Measurements from ENCODE around the gene CASP3. TPM values are rescaled to one million over a fixed set of nuclear protein-coding genes. Genes with fewer than 3 reads are reported as not detected.

Gene CASP3
- total and polyA plus RNA-seq, 9 of the 15 experiments (the other 6 are each of a cell fraction or from before 2014, with no cell fraction given) = 17.6 to 40.1 (median 31.8) TPM

DNA sequence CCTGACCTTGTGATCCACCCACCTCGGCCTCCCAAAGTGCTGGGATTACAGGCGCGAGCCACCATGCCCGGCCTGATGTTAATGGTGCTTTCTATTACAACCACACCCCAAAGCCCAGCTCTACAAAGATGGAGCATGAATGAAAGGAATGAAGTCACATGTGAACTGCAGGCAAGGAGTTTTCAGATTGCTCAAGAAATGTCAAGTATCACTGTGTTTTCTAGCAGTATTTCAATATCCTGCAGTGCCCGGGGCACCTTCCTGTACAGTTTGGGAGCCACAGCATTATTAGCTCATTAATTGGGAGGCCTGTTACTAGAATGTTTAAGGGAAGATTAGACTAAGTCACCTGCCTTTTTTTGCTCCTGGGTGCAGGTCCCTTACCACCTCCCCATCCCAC, 40.4 kb upstream of the CASP3 start (continued):
- TF ChIP-seq CTCFL (IDR thresholded peaks at IDR 0.05; ENCODE audit: borderline replicate concordance, insufficient read depth, low read depth, low read length, poor library complexity, severe bottlenecking) = no peak
- TF ChIP-seq SLC30A9 (CRISPR knock-in tag; IDR thresholded peaks at IDR 0.05) = no peak
- TF ChIP-seq ZC3H8 (IDR thresholded peaks at IDR 0.05) = no peak

GRCh38 chr4:184688447-184688846, 39.2 kb upstream of the CASP3 start:
- no peak overlapping the region for H3K4me2 ChIP-seq (ENCODE audit: insufficient read depth, low read length)
- no peak for DNase-seq (ENCODE audit: extremely low read depth in 1 of 4, low spot score in 3 of 4)
- ChIA-PET POLR2A (interaction anchor here (0.6 to 1.3 kb wide), 2 partner anchors 12 to 519 kb away, joined by 3 to 4 read pairs; no protein-coding TSS in a partner anchor), CTCF (ENCODE audit: low intra/inter-chr PET ratio) (no interaction called here)
- H3K4me1 ChIP-seq (replicated peaks in 1 of 2; ENCODE audit: control insufficient read depth in 2 of 2, insufficient read depth in 2 of 2, low read length in 2 of 2) = peaks cover 13% of the 10 kb centered on the region in 2 experiments; a peak in 4 of 5 replicates
- H3K9me3 ChIP-seq (replicated peaks; ENCODE audit: control insufficient read depth, insufficient read depth, low read depth, low read length) = no peaks in the 10 kb centered on the region
- no peaks in the 10 kb centered on the region for H3K27me3 ChIP-seq (ENCODE audit: control insufficient read depth in 2 of 2, insufficient read depth in 2 of 2, low read length in 2 of 2)
- H3K9ac ChIP-seq (ENCODE audit: insufficient read depth in 1 of 2, low read depth in 2 of 2, low read length in 2 of 2) = no peak overlapping the region
- H3K36me3 ChIP-seq (ENCODE audit: control insufficient read depth, insufficient read depth, low read length) = peaks cover 11% of the 10 kb centered on the region; the same call in 2 of the 3 replicates
- intact Hi-C loops (cut with micrococcal nuclease) (no loop called here), in situ Hi-C loops (cut with MboI) (no loop called here)
- no TSS peak for BruUV-seq (replicated peaks)
- no peak for ATAC-seq
- no peak overlapping the region for H3K27ac ChIP-seq (ENCODE audit: extremely low read depth, low read depth, low read length)
- H3K79me2 ChIP-seq (ENCODE audit: control insufficient read depth, insufficient read depth, low read length) = no peaks in the 10 kb centered on the region
- H3K9me1 ChIP-seq (ENCODE audit: control insufficient read depth, insufficient read depth, low read length) = peaks cover 5% of the 10 kb centered on the region
- H3K4me3 ChIP-seq = no peak overlapping the region
- 62% methylated on average over 11 of the region's 11 CpGs for WGBS (ENCODE audit: insufficient coverage, low coverage, missing lambda C conversion rate)
- H4K20me1 ChIP-seq (replicated peaks; ENCODE audit: control insufficient read depth, insufficient read depth, low read length) = no peaks in the 10 kb centered on the region
- FAIRE-seq = no peak
- no peak overlapping the region for H2AFZ ChIP-seq (ENCODE audit: low read depth, low read length)
- TF ChIP-seq, protein P1, sequence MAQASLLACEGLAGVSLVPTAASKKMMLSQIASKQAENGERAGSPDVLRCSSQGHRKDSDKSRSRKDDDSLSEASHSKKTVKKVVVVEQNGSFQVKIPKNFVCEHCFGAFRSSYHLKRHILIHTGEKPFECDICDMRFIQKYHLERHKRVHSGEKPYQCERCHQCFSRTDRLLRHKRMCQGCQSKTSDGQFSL (CRISPR knock-in tag; IDR thresholded peaks at IDR 0.05) = no peak
- TF ChIP-seq, protein P1 (tag; IDR thresholded peaks at IDR 0.05) = no peak
- TF ChIP-seq ZNF436 (CRISPR knock-in tag; IDR thresholded peaks at IDR 0.05) = no peak
- TF ChIP-seq CCAR2 (IDR thresholded peaks at IDR 0.05; ENCODE audit: low read depth, low read length) = no peak
- TF ChIP-seq, protein P2, sequence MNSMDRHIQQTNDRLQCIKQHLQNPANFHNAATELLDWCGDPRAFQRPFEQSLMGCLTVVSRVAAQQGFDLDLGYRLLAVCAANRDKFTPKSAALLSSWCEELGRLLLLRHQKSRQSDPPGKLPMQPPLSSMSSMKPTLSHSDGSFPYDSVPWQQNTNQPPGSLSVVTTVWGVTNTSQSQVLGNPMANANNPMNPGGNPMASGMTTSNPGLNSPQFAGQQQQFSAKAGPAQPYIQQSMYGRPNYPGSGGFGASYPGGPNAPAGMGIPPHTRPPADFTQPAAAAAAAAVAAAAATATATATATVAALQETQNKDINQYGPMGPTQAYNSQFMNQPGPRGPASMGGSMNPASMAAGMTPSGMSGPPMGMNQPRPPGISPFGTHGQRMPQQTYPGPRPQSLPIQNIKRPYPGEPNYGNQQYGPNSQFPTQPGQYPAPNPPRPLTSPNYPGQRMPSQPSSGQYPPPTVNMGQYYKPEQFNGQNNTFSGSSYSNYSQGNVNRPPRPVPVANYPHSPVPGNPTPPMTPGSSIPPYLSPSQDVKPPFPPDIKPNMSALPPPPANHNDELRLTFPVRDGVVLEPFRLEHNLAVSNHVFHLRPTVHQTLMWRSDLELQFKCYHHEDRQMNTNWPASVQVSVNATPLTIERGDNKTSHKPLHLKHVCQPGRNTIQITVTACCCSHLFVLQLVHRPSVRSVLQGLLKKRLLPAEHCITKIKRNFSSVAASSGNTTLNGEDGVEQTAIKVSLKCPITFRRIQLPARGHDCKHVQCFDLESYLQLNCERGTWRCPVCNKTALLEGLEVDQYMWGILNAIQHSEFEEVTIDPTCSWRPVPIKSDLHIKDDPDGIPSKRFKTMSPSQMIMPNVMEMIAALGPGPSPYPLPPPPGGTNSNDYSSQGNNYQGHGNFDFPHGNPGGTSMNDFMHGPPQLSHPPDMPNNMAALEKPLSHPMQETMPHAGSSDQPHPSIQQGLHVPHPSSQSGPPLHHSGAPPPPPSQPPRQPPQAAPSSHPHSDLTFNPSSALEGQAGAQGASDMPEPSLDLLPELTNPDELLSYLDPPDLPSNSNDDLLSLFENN (IDR thresholded peaks at IDR 0.05; ENCODE audit: low read depth in 2 of 2, low read length in 2 of 2) = no peak
- TF ChIP-seq PURB (CRISPR knock-in tag; IDR thresholded peaks at IDR 0.05; ENCODE audit: low read depth) = no peak
- no peak for TF ChIP-seq ZFPM2 (CRISPR knock-in tag; IDR thresholded peaks at IDR 0.05)
- no peak for TF ChIP-seq ZSCAN29 (IDR thresholded peaks at IDR 0.05)
- TF ChIP-seq FUS (optimal IDR thresholded peaks at IDR 0.05; ENCODE audit: low read depth, low read length) = no peak
- TF ChIP-seq KDM5B (IDR thresholded peaks at IDR 0.05; ENCODE audit: insufficient replicate concordance, low read depth, low read length) = no peak
- no peak for TF ChIP-seq RBFOX2 (IDR thresholded peaks at IDR 0.05; ENCODE audit: low read depth, low read length)
- no peak for TF ChIP-seq ZNF175 (CRISPR knock-in tag; IDR thresholded peaks at IDR 0.05; ENCODE audit: low read depth)
- TF ChIP-seq MCM7 (IDR thresholded peaks at IDR 0.05) = no peak
